Fibroblast of skin of scalp (primary cell): Measurements from ENCODE around the gene NUFIP2. TPM values are rescaled to one million over a fixed set of nuclear protein-coding genes. Genes with fewer than 3 reads are reported as not detected.
"Not testable (repeated sequence)": the region's sequence is repeated elsewhere in the genome, so short reads cannot be mapped to it uniquely, and the experiment has no call there.

ENCODE experiments used
- DNase-seq: peaks from one replicate; pipeline ENCODE4 v3.0.0-alpha.2; 2013
- polyA plus RNA-seq, 2 experiments: library from polyadenylated mRNA; unstranded; fragments of 120-200 nt; gene quantifications; one replicate each; pipeline ENCODE4 v1.2.1, GENCODE V29; 2013; ENCODE audit not compliant: insufficient read length in 2 of 2

NUFIP2 gene
- 35.8 TPM for polyA plus RNA-seq (2013, experiment 1 of 2; ENCODE audit: insufficient read length)
- polyA plus RNA-seq (2013, experiment 2 of 2; ENCODE audit: insufficient read length): 38.1 TPM

GRCh38 chr17:29293890-29294579 lies at the start of gene NUFIP2:
TSS of gene NUFIP2 (minus strand) at chr17:29294148. CDS start at chr17:29294059, 89 bp downstream.
- peak; percentile 98 for DNase-seq

- DNase-seq: no peak
Measured at GRCh38 chr17:29342158-29342765, 48.3 kb upstream of the NUFIP2 start.

- DNase-seq: peak; percentile 19
Measured at GRCh38 chr17:29341726-29342125, 47.8 kb upstream of the NUFIP2 start.

GRCh38 chr17:29339016-29339415 lies 45.1 kb upstream of the NUFIP2 start:
- not testable (repeated sequence) for DNase-seq

GRCh38 chr17:29331708-29332085 lies 37.7 kb upstream of the NUFIP2 start:
- DNase-seq: no peak

- no peak for DNase-seq
Measured at GRCh38 chr17:29331075-29331707, 37.2 kb upstream of the NUFIP2 start.

GRCh38 chr17:29327412-29327811 lies 33.5 kb upstream of the NUFIP2 start:
- DNase-seq: no peak

GRCh38 chr17:29326023-29326813 lies 32.3 kb upstream of the NUFIP2 start:
- DNase-seq: no peak

- DNase-seq: no peak
Measured at GRCh38 chr17:29322363-29322762, 28.4 kb upstream of the NUFIP2 start.

GRCh38 chr17:29303386-29303785 lies 9.4 kb upstream of the NUFIP2 start:
- no peak for DNase-seq

GRCh38 chr17:29299031-29299430 lies 5.1 kb upstream of the NUFIP2 start:
- DNase-seq: no peak

- DNase-seq: no peak
Measured at GRCh38 chr17:29295420-29295819, 1.5 kb upstream of the NUFIP2 start.

GRCh38 chr17:29294580-29294900 lies 592 bp upstream of the NUFIP2 start:
- DNase-seq: no peak

GRCh38 chr17:29292992-29293889 lies 707 bp downstream of the NUFIP2 start:
- peak; percentile 66 for DNase-seq

- peak; percentile 42 for DNase-seq
Measured at GRCh38 chr17:29292071-29292991, 1.6 kb downstream of the NUFIP2 start.

GRCh38 chr17:29291163-29291752 lies 2.7 kb downstream of the NUFIP2 start:
- DNase-seq: peak; percentile 71

- DNase-seq: no peak
Measured at GRCh38 chr17:29289852-29290251, 4.1 kb downstream of the NUFIP2 start.

GRCh38 chr17:29283961-29284360 lies 10.0 kb downstream of the NUFIP2 start:
- DNase-seq: no peak

- DNase-seq: peak; percentile 24
Measured at GRCh38 chr17:29283496-29283895, 10.5 kb downstream of the NUFIP2 start.

- no peak for DNase-seq
Measured at GRCh38 chr17:29279397-29280070, 14.4 kb downstream of the NUFIP2 start.
